LHCN-M2 (cell line): ENCODE data around the gene TBC1D1. TPM values are rescaled to one million over a fixed set of nuclear protein-coding genes. Genes with fewer than 3 reads are reported as not detected.

Source experiments
- DNase-seq: peaks from one replicate; pipeline ENCODE4 v3.0.0-alpha.2; 2012; ENCODE audit warnings: low read depth
- total RNA-seq: library from RNA; depleted of rRNA; stranded (reverse); fragments of >200 nt; gene quantifications from 2 replicates; pipeline ENCODE4 v1.2.3, GENCODE V29; 2014

TBC1D1 gene
- total RNA-seq, 1 experiment from 2014 or later = 108 TPM

- DNase-seq = peak; percentile 37
Measured at GRCh38 chr4:38046727-38047489, 156.0 kb downstream of the TBC1D1 start.

DNA sequence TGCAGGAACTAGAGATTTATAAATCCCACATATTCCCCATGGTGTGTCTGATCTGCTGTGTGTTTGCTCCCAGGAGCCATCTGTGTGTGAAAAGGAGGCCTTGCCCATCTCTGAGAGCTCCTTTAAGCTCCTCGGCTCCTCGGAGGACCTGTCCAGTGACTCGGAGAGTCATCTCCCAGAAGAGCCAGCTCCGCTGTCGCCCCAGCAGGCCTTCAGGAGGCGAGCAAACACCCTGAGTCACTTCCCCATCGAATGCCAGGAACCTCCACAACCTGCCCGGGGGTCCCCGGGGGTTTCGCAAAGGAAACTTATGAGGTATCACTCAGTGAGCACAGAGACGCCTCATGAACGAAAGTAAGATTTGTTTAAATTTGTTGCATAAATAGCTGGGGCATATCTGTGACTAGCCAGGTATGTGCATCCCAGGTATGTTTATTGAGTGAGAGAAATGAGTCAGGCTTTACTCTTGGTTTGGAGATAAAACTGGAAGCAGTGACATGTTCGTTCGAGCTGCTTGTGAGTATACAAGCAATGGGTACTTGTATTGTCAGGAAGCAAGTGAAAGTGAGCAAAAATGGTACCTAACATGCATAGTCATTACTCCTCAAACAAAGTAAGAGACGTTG lies 158.8 kb downstream of the TBC1D1 start:
- DNase-seq = no peak

GRCh38 chr4:38050560-38051350 lies 159.9 kb downstream of the TBC1D1 start:
- DNase-seq = no peak

GRCh38 chr4:38055566-38055965 lies 164.7 kb downstream of the TBC1D1 start:
- DNase-seq = no peak

GRCh38 chr4:38056011-38056685 lies 165.3 kb downstream of the TBC1D1 start:
- no peak for DNase-seq

- DNase-seq = no peak
Measured at GRCh38 chr4:38058151-38058550, 167.3 kb downstream of the TBC1D1 start.

GRCh38 chr4:38060829-38061431 lies 170.0 kb downstream of the TBC1D1 start:
- no peak for DNase-seq

GRCh38 chr4:38062088-38062775 lies 171.3 kb downstream of the TBC1D1 start:
- DNase-seq = peak; percentile 73

DNA sequence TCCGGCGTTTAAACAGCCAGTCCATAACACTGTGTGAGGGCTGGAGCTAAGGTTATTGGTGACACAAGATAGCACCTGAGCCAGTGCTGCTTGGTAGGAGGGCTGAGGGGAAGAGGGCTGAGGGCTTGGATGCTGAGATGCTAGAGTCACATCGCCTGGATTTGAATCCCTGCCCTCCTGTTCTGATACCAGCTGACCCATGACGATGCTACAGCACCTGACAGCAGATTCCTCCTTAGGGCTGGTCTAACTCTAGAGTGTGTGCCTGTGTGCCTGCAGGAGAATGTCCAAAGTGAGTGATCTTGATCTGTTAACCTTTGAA lies 171.9 kb downstream of the TBC1D1 start:
- DNase-seq = no peak

DNA sequence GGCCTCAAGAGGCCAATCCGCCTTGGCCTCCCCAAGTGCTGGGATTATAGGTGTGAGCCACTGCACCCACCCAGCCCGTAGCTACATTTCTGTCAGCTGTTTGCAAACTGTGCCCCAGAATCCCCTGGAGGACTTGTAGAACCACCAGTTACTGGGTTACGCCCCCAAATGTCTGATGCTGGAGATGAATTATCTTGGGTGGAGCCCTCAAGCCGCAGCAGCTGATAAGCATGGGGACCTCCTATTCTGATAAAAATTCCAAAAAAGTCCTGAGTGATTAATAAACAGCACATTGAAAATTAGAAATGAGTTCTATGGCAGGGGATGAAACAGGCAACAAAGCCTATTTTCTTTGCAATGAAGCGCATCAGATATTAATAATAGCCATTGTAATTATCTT lies 174.3 kb downstream of the TBC1D1 start:
- no peak for DNase-seq

- no peak for DNase-seq
Measured at GRCh38 chr4:38065900-38066299, 175.0 kb downstream of the TBC1D1 start.

DNA sequence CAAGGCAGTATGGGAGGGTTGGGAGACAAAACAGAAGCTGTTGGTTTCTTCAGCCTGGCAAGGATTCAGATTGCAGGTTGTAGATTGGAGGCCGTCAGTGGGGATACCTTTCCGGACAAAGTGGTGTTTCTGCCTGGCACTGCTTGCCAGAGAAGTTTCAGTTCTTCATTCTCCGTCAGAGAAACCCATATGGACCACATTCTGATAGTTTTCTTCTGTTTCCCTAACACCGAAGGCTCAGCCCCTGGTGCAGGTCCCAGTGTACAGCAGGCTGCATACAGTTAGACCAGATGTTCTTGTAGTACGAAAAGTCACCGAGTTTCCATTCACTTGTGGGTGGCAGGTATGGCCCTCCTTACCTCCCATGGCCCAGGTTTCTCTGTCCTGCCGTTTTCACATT lies 176.6 kb downstream of the TBC1D1 start:
- no peak for DNase-seq

DNA sequence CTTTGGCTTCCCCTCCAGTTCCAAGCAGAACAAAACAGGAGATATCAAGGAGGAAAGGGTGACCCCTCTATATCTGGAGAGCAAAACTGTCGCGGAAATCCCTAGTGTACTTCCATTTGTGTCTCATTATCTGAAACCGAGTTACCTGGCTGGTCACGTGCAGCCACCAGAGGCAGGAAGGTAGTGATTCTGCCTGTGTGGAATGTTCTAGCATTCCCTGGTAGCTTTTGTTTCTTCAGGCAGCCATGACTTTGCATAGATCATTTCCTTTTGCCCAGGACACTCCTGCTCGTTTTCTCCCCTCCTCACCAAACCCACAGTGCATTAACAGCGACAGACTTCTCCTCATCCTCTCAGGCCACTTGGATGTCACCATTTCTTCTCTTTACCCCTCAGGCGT lies 177.2 kb downstream of the TBC1D1 start:
- no peak for DNase-seq

DNA sequence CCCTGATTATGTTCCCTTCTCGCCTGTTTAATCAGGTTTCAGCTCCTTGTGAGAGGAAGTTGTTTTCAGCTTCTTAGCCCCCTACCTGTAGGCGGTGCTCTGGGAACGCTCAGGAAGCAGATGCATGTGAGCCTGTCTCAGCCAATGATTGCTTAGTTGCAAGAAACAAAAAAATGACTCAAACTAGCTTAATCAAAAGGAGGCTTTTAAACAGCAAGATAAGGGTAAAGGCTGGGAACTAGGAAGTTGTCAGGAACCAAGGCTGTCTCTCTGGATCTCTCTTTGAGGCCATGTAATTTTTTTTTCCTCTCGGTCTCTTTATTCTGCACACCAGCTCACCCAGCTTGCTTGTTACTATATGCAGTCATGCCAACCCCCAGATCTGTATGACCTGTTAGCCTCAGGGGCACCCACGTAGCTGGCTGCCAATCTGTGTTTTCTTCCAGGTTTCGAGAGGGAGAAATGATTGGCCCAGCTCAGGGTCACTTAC lies 178.4 kb downstream of the TBC1D1 start:
- no peak for DNase-seq

- DNase-seq = no peak
Measured at GRCh38 chr4:38071801-38072431, 181.0 kb downstream of the TBC1D1 start.

GRCh38 chr4:38072578-38072977 lies 181.7 kb downstream of the TBC1D1 start:
- no peak for DNase-seq

DNA sequence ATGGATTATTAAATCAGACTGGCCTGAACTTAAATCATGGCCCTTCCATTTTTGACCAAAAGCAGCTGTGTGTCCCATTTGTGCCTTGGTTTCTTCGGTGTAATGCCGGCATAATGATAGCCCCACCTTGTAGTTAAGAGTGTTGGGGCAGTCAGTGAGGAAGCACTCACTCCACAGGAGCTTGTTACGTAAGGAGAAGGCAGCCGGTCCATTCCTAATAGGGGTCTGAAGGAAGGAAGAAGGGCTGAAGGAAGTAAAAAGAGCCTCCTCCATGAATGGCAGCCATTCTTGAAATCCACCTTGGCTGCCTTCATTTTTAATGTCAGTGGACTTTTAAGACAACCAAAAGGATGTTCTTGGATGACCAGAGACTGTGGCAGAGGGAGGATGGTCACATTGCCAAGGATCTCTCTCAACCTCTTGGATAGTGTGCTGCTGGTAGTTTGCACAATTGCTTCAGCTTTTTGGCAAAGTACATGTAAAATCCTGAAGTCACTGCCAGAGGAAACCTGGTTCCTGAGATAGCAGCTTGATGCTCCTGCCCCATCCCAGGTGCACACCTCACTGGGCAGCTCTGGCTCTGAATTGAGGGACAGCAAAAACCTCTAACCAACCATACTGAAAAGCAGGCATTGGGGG lies 182.8 kb downstream of the TBC1D1 start:
- DNase-seq = no peak

- no peak for DNase-seq
Measured at GRCh38 chr4:38075370-38076152, 184.7 kb downstream of the TBC1D1 start.

GRCh38 chr4:38076153-38076669 lies 185.3 kb downstream of the TBC1D1 start:
- DNase-seq = no peak
